K562 (cell line): ENCODE measurements around the gene ARMC8. TPM values are rescaled to one million over a fixed set of nuclear protein-coding genes. Genes with fewer than 3 reads are reported as not detected.

Experiments
- ATAC-seq: fragments of 200-7000 bp; cut with Tn5 transposase; 3 replicates; pipeline ENCODE4 v1.9.1; 2020; ENCODE audit warnings: moderate library complexity
- BruUV-seq: library from RNA; stranded (reverse); fragments of 400-500 nt; replicated peaks from 2 replicates; lab custom pipeline; 2021; lab: Mats Ljungman, UMichigan
- CTCF ChIA-PET: fragments of 300-600 bp; formaldehyde crosslinking; extraction: SDS; loops from one replicate; lab custom pipeline; 2021; ENCODE audit warnings: low intra/inter-chr PET ratio; lab: Yijun Ruan, JAX
- POLR2A ChIA-PET: fragments of 300-600, 350-650 bp; sonication (Branson Sonifier 250); formaldehyde crosslinking; extraction: SDS; loops from one replicate; lab custom pipeline; 2021; ENCODE audit warnings: antibody characterized with exemption, inconsistent platforms; lab: Yijun Ruan, JAX
- DNase-seq, 4 experiments: peaks; one replicate each; pipeline versions ENCODE4 v3.0.0 to v3.0.0-alpha.2; 2011 to 2018; ENCODE audit warnings: low spot score in 3 of 4, mixed read lengths in 3 of 4; ENCODE audit errors: extremely low read depth in 1 of 4
- FAIRE-seq: peaks from 2 replicates; lab custom pipeline; 2011; peaks lifted over from hg19 to GRCh38; lab: Jason Lieb, UNC
- H2AFZ ChIP-seq: 2 replicates; pipeline ENCODE4 v1.6.0; 2011; ENCODE audit warnings: low read depth, low read length, control low read depth, inconsistent platforms
- H3K27ac ChIP-seq: fragments of 200-600 bp; 3 replicates; pipeline ENCODE4 v1.8.0; 2011; ENCODE audit warnings: low read depth, mild to moderate bottlenecking, control low read depth, inconsistent platforms, low read length, moderate library complexity, mixed read lengths; ENCODE audit errors: extremely low read depth
- H3K27me3 ChIP-seq, 2 experiments: fragments of 300-600 bp in 1 of 2; 2 replicates in 1 of 2; 3 replicates in 1 of 2; pipeline versions ENCODE4 v1.6.0 to v1.8.0; 2011; ENCODE audit warnings: inconsistent platforms in 2 of 2, low read length in 2 of 2, mild to moderate bottlenecking in 1 of 2, mixed read lengths in 1 of 2, moderate library complexity in 1 of 2; ENCODE audit not compliant: control insufficient read depth in 2 of 2, insufficient read depth in 2 of 2
- H3K36me3 ChIP-seq: fragments of 300-600 bp; 3 replicates; pipeline ENCODE4 v1.8.0; 2011; ENCODE audit warnings: mild to moderate bottlenecking, low read length, inconsistent platforms; ENCODE audit not compliant: control insufficient read depth, insufficient read depth
- H3K4me1 ChIP-seq, 2 experiments: fragments of 200-600 bp in 1 of 2; replicated peaks in 1 of 2; 2 replicates in 1 of 2; 3 replicates in 1 of 2; pipeline versions ENCODE4 v1.5.1 to v1.8.0; 2011; ENCODE audit warnings: inconsistent platforms in 2 of 2, low read length in 2 of 2, mild to moderate bottlenecking in 1 of 2, mixed read lengths in 1 of 2, moderate library complexity in 1 of 2; ENCODE audit not compliant: control insufficient read depth in 2 of 2, insufficient read depth in 2 of 2
- H3K4me2 ChIP-seq: 2 replicates; pipeline ENCODE4 v1.6.1; 2011; ENCODE audit warnings: low read length, control low read depth, inconsistent platforms, mixed read lengths; ENCODE audit not compliant: insufficient read depth
- H3K4me3 ChIP-seq: fragments of 200-600 bp; sonication (generic), shearing (Covaris generic); 2 replicates; pipeline ENCODE4 v1.5.1; 2016; ENCODE audit warnings: control low read depth, inconsistent platforms
- H3K79me2 ChIP-seq: fragments of 200-600 bp; 3 replicates; pipeline ENCODE4 v1.8.0; 2011; ENCODE audit warnings: low read length, inconsistent platforms; ENCODE audit not compliant: control insufficient read depth, insufficient read depth
- H3K9ac ChIP-seq, 2 experiments: 2 replicates each; pipeline versions ENCODE4 v1.6.0 to v1.6.1; 2011; ENCODE audit warnings: low read depth in 2 of 2, low read length in 2 of 2, control low read depth in 1 of 2, inconsistent platforms in 1 of 2, mild to moderate bottlenecking in 1 of 2, mixed read lengths in 1 of 2; ENCODE audit not compliant: insufficient read depth in 1 of 2
- H3K9me1 ChIP-seq: one replicate; pipeline ENCODE4 v1.6.0; 2011; ENCODE audit warnings: inconsistent platforms, mild to moderate bottlenecking, low read length, moderate library complexity; ENCODE audit not compliant: control insufficient read depth, insufficient read depth
- H3K9me3 ChIP-seq: replicated peaks from 2 replicates; pipeline ENCODE4 v1.5.1; 2011; ENCODE audit warnings: low read depth, low read length, inconsistent platforms; ENCODE audit not compliant: control insufficient read depth, insufficient read depth
- H4K20me1 ChIP-seq: replicated peaks from 2 replicates; pipeline ENCODE4 v1.6.1; 2011; ENCODE audit warnings: low read length, inconsistent platforms, mixed read lengths; ENCODE audit not compliant: control insufficient read depth, insufficient read depth
- ARID4B ChIP-seq: sonication (generic); formaldehyde crosslinking; IDR thresholded peaks from 2 replicates; pipeline ENCODE4 v1.8.0; 2022; ENCODE audit warnings: mild to moderate bottlenecking, missing genetic modification reagents
- ATF7 ChIP-seq: fragments of 450-650 bp; IDR thresholded peaks from 2 replicates; pipeline ENCODE4 v1.7.1; 2014; ENCODE audit warnings: mild to moderate bottlenecking, moderate library complexity
- BRCA1 ChIP-seq, 2 experiments: fragments of 450-650 bp in 1 of 2; sonication (generic) in 1 of 2; formaldehyde crosslinking in 1 of 2; IDR thresholded peaks; 2 replicates each; pipeline versions ENCODE4 v1.5.0 to v1.6.1; 2017 to 2020; ENCODE audit warnings: mild to moderate bottlenecking in 1 of 2, missing genetic modification reagents in 1 of 2
- ESRRA ChIP-seq: fragments of 450-650 bp; IDR thresholded peaks from 2 replicates; pipeline ENCODE4 v1.6.1; 2014; ENCODE audit warnings: low read depth, mild to moderate bottlenecking, moderate library complexity, borderline replicate concordance
- LCOR ChIP-seq: sonication (generic); formaldehyde crosslinking; IDR thresholded peaks from 2 replicates; pipeline ENCODE4 v1.8.0; 2022; ENCODE audit warnings: mild to moderate bottlenecking, missing genetic modification reagents
- MEIS2 ChIP-seq: fragments of 450-650 bp; IDR thresholded peaks from 2 replicates; pipeline ENCODE4 v1.6.1; 2014; ENCODE audit warnings: mild to moderate bottlenecking; ENCODE audit not compliant: partially characterized antibody
- MIER1 ChIP-seq: fragments of 450-650 bp; IDR thresholded peaks from 2 replicates; pipeline ENCODE4 v1.6.1; 2016; ENCODE audit warnings: antibody characterized with exemption, mild to moderate bottlenecking, low read depth
- MNT ChIP-seq, 2 experiments: fragments of 450-650 bp; conservative IDR thresholded peaks; 2 replicates each; pipeline ENCODE4 v1.6.1; 2017; ENCODE audit warnings: mild to moderate bottlenecking in 2 of 2, moderate library complexity in 2 of 2
- NRF1 ChIP-seq, 2 experiments: fragments of 450-650 bp; IDR thresholded peaks in 1 of 2; conservative IDR thresholded peaks in 1 of 2; 2 replicates each; pipeline ENCODE4 v1.6.1; 2014; ENCODE audit warnings: mild to moderate bottlenecking in 2 of 2
- SMARCB1 ChIP-seq: IDR thresholded peaks from 2 replicates; pipeline ENCODE4 v1.6.1; 2011; ENCODE audit warnings: improper control_type of control experiment, low read depth; ENCODE audit not compliant: insufficient read length
- ZNF274 ChIP-seq: IDR thresholded peaks from 2 replicates; pipeline ENCODE4 v1.6.1; 2011; ENCODE audit warnings: low read depth, mild to moderate bottlenecking, low read length, moderate library complexity, borderline replicate concordance
- ZNF384 ChIP-seq: IDR thresholded peaks from 2 replicates; pipeline ENCODE4 v1.6.1; 2012; ENCODE audit warnings: low read depth, low read length, improper control_type of control experiment
- ZNF398 ChIP-seq: fragments of 250-450 bp; sonication (Bioruptor Pico); IDR thresholded peaks from 2 replicates; pipeline ENCODE4 v1.8.0; 2021; ENCODE audit warnings: moderate library complexity, mild to moderate bottlenecking, inconsistent platforms
- WGBS: fragments of 100-300 bp; shearing (Covaris generic); methylation state at CpG from one replicate; pipeline ENCODE4 v1.1.6; 2016; ENCODE audit warnings: low coverage, mixed read lengths; ENCODE audit not compliant: insufficient coverage; ENCODE audit errors: missing lambda C conversion rate; 5-methylcytosine and 5-hydroxymethylcytosine counted together
- in situ Hi-C: fragments of 300-500 bp; cut with MboI; formaldehyde crosslinking; loops from 4 replicates; pipeline ENCODE4 v1.15.0; 2018; ENCODE audit warnings: inconsistent platforms, mixed read lengths
- intact Hi-C: fragments of 100-400 bp; cut with micrococcal nuclease; formaldehyde crosslinking; loops from 2 replicates; pipeline ENCODE4 v1.14.2; 2022
- polyA plus RNA-seq, 8 experiments: library from polyadenylated mRNA; depleted of rRNA in 4 of 8; stranded (reverse) in 5 of 8; unstranded in 3 of 8; fragments of >200 nt; fragmentation: Nextera tagmentation in 2 of 8; fragmentation: Illumina TruSeq in 1 of 8; extraction: Ambion mirVana in 2 of 8; extraction: Trizol in 1 of 8; gene quantifications; 2 replicates each; pipeline versions ENCODE4 v1.2.1 to v1.2.3, GENCODE V29; 2011 to 2014; ENCODE audit warnings: inconsistent platforms in 1 of 8, missing spikeins in 1 of 8
- total RNA-seq, 7 experiments: library from RNA; depleted of rRNA in 6 of 7; stranded (reverse); fragments of >200 nt in 6 of 7; fragmentation: Illumina TruSeq in 2 of 7; extraction: Trizol in 2 of 7; gene quantifications; 2 replicates each; pipeline versions ENCODE4 v1.2.1 to v1.2.3, GENCODE V29; 2011 to 2021; ENCODE audit warnings: low replicate concordance in 1 of 7

Gene ARMC8
- total and polyA plus RNA-seq, 9 of the 15 experiments (the other 6 are each of a cell fraction or from before 2014, with no cell fraction given): 22.4 to 76.1 (median 37.3) TPM

- peaks cover 12% of the 10 kb centered on the region for H4K20me1 ChIP-seq
- intact Hi-C loops: no loop called here
- TF ChIP-seq MEIS2: peak; percentile 19
- no peak for TF ChIP-seq ZNF274
- TF ChIP-seq BRCA1 (IDR thresholded peaks at IDR 0.05): no peak
- TF ChIP-seq BRCA1 (CRISPR knock-in tag; IDR thresholded peaks at IDR 0.05): no peak
- TF ChIP-seq MNT (conservative IDR thresholded peaks at IDR 0.05): peak in 1 of 2 experiments; percentile 48; a peak in 1 of 4 replicates
- no peak for TF ChIP-seq LCOR (CRISPR knock-in tag)
- TF ChIP-seq NRF1 (conservative IDR thresholded peaks at IDR 0.05 in 1 of 2, IDR thresholded peaks at IDR 0.05 in 1 of 2): no peak
- no peak for TF ChIP-seq ZNF398 (CRISPR knock-in tag)
- TF ChIP-seq SMARCB1: no peak
- no peak for TF ChIP-seq ZNF384
- TF ChIP-seq ARID4B: peak; percentile 72; the same call in 1 of the 2 replicates
- TF ChIP-seq ESRRA: no peak
- peak; percentile 93 for TF ChIP-seq MIER1
- no peak for TF ChIP-seq ATF7
These were observed 10.0 kb downstream of the ARMC8 start for GRCh38 chr3:138197058-138197457.

More at GRCh38 chr3:138197058-138197457, 10.0 kb downstream of the ARMC8 start:
- WGBS: 8% methylated on average over 5 of the region's 5 CpGs
- no peaks in the 10 kb centered on the region for H3K9me3 ChIP-seq
- no peak overlapping the region for H3K9ac ChIP-seq
- no peak overlapping the region for H3K4me2 ChIP-seq
- no peak for FAIRE-seq
- H3K4me3 ChIP-seq: no peak overlapping the region
- BruUV-seq: no TSS peak
- peak in 3 of 4 experiments; percentile 11 to 56 (median 25) for DNase-seq
- in situ Hi-C loops: no loop called here
- H2AFZ ChIP-seq: no peak overlapping the region
- ChIA-PET CTCF (no interaction called here), POLR2A (interaction anchor here (0.6 to 1.8 kb wide), 8 partner anchors 10 to 204 kb away, joined by 3 to 7 read pairs (median 4); partner anchors contain the start of genes ARMC8 and DBR1)
- peak; percentile 72 for ATAC-seq
- H3K27ac ChIP-seq: no peak overlapping the region
- H3K4me1 ChIP-seq: peaks cover 18 to 27% of the 10 kb centered on the region in 2 experiments
- no peaks in the 10 kb centered on the region for H3K9me1 ChIP-seq
- H3K79me2 ChIP-seq: peaks cover 90% of the 10 kb centered on the region
- peaks cover 16% of the 10 kb centered on the region; the same call in 2 of the 3 replicates for H3K36me3 ChIP-seq
- no peaks in the 10 kb centered on the region for H3K27me3 ChIP-seq
